Stimulated activated CD8-positive, alpha-beta memory T cell treated with anti-CD3 and anti-CD28 coated beads, Interleukin-7, amount 100 ng/mL, for 48 hours (primary cell): ENCODE results near the gene CLEC16A.
A peak's percentile ranks its signal among the peaks of the same experiment; 100 is the strongest.

Experiments used
- DNase-seq, 2 donors: peaks; one replicate each; pipeline ENCODE4 v3.0.0-alpha.2; 2020; ENCODE audit warnings: low read depth in 1 of 2; ENCODE audit errors: extremely low read depth in 1 of 2

The CLEC16A gene, protein sequence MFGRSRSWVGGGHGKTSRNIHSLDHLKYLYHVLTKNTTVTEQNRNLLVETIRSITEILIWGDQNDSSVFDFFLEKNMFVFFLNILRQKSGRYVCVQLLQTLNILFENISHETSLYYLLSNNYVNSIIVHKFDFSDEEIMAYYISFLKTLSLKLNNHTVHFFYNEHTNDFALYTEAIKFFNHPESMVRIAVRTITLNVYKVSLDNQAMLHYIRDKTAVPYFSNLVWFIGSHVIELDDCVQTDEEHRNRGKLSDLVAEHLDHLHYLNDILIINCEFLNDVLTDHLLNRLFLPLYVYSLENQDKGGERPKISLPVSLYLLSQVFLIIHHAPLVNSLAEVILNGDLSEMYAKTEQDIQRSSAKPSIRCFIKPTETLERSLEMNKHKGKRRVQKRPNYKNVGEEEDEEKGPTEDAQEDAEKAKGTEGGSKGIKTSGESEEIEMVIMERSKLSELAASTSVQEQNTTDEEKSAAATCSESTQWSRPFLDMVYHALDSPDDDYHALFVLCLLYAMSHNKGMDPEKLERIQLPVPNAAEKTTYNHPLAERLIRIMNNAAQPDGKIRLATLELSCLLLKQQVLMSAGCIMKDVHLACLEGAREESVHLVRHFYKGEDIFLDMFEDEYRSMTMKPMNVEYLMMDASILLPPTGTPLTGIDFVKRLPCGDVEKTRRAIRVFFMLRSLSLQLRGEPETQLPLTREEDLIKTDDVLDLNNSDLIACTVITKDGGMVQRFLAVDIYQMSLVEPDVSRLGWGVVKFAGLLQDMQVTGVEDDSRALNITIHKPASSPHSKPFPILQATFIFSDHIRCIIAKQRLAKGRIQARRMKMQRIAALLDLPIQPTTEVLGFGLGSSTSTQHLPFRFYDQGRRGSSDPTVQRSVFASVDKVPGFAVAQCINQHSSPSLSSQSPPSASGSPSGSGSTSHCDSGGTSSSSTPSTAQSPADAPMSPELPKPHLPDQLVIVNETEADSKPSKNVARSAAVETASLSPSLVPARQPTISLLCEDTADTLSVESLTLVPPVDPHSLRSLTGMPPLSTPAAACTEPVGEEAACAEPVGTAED

GRCh38 chr16:10944249-10945064 is at the start of gene CLEC16A:
CLEC16A (plus strand) TSS chr16:10944564; CDS start chr16:10944718, 154 bp downstream.
- peak; percentile 93 for DNase-seq

- DNase-seq: no peak
These were observed 49.1 kb upstream of the CLEC16A start for GRCh38 chr16:10895053-10895946.

GRCh38 chr16:10896165-10896564 is 48.2 kb upstream of the CLEC16A start:
- DNase-seq: no peak

DNA sequence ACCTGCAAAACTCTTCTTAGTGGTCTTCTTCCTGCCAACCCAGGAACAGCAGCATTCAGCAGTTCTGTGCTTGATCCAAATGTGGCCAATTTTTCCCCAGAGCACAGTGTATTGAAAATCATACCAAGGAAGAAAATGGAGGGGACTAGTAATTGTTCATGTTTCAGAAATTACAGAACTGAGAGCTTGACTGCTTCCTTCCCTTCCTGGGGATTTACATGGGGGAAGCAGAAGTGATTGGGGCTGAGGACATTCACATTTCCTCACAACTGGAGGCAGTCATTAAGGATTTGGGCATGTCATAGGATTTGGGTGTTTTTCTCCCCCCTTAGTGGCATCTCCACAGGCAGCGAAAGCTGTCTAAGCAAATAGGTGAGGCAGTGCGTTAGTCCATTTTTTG is 47.6 kb upstream of the CLEC16A start:
- no peak for DNase-seq

DNA sequence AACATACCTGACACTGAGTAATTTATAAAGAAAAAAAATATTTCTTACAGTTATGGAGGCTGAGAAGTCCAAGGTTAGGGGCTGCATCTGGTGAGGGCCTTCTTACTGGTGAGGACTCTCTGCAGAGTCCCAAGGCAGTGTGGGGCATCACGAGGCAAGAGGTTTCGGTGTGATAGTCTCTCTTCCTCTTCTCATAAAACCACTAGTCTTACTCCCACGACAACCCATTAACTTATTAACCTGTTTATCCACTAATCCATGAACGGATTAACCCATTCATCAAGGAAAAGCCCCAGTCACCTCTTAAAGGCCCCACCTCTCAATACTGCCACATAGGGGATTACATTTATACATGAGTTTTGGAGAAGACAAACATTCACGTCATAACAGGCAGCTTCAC is 47.2 kb upstream of the CLEC16A start:
- no peak for DNase-seq

DNA sequence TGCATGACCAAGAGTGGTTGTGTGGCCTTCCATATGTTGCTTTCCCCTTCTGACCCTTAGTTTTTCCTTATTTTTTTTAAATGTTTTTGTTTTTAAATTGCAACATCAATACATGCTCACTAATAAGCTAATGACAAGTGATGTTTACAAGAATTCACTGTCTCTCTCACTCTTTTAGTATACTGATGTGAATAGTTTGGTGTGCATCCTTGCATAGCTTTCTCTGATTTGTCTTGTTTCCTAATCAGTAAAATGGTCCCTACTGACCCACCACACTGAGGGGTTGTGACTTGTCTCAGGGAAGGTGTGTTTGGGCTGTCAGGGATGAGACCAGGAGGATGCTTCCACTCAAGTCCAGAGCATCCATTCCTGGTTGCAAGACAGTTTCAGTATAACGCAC is 41.4 kb upstream of the CLEC16A start:
- no peak for DNase-seq

- no peak for DNase-seq
These were observed 37.9 kb upstream of the CLEC16A start for GRCh38 chr16:10906482-10906881.

GRCh38 chr16:10906914-10907756 is 37.2 kb upstream of the CLEC16A start:
- no peak for DNase-seq

- DNase-seq: no peak
These were observed 36.7 kb upstream of the CLEC16A start for GRCh38 chr16:10907757-10908045.

DNA sequence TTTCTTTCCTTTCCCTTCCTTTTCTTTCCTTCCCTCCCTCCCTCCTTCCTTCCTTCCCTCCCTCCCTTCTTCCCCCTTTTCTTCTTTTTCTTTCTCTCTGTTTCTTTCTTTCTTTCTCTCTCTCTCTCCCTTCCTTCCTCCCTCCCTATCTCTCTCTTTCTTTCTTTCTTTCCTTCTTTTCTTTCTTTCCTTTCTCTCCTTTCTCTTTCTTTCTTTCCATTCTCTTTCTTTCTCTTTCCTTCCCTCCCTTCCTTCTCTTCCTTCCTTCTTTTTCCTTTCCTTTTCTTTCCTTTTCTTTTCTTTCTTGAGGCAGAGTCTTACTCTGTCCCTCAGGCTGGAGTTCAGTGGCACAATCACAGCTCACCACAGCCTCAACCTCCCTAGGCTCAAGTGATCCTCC is 33.1 kb upstream of the CLEC16A start:
- no peak for DNase-seq

GRCh38 chr16:10916534-10916933 is 27.8 kb upstream of the CLEC16A start:
- DNase-seq: no peak

DNA sequence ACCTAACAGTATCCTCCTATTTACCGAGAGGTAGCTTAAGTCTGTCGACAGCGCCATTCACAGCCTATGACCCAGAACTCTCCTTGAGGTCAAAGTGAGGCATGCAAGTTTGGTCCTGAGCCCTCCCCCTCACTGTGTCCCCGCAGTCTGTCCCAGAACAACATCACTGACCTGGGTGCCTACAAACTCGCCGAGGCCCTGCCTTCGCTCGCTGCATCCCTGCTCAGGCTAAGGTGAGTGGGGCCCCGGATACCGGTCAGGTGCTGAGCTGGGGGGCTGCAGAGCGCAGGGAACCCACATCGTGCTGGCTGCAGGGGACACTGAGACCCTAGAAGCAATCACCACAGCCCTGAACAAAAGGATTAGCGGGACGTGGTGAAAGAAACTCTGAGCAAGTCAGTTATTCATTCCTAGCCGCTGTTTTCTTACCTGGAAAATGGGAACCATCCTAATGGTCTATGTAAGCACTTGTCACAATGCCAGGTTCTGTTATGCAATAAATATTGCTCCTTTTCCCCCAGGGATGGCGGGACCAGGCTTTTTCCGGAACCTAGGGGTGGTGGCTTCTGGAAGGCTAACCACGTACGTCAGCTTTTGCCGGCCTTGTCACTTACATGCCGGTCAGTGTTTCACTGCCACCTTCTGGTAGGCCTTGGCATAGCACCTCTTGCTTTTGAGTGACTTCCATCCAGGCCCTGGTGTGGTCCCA is 25.9 kb upstream of the CLEC16A start:
- peak; percentile 57 to 81 for DNase-seq

DNA sequence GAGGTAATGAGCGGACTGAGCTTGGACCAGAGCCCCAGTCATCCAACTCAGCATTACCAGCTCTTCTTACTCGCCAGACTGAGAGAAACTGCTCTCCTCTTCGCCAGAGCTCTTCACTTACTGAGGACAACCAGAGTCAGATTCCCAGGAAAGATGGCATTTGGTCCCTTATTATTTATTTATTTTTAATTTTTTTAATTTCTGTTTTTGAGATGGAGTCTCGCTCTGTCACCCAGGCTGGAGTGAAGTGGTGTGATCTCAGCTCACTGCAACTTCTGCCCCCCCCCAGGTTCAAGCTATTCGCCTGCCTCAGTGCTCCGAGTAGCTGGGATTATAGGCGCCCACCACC is 25.4 kb upstream of the CLEC16A start:
- no peak for DNase-seq

DNA sequence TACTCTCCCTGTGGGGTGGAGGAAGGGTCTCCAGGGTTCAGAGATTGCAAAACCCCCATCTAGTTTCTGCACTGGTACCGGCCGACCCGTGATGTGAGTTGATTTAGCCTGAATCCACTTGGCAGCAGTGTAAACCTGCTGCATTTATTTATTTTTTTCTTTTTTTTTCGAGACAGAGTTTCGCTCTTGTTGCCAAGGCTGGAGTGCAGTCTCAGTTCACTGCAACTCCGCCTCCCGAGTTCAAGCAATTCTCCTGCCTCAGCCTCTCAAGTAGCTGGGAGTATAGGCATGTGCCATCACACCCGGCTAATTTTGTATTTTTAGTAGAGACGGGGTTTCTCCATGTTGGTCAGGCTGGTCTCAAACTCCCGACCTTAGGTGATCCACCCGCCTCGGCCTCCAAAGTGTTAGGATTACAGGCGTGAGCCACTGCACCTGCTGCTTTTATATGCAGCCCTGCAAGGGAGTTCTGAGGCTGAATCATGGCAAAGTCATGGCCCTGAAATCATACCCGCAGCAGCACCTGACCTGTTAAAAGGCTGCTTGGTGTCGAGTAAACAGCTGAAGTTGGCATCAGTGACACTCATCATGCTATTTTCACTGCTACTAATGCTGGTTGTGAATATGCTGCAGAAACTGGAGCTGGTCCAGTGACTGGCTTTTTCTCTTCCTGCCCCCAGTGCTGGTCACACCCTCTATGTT is 23.5 kb upstream of the CLEC16A start:
- DNase-seq: no peak

DNA sequence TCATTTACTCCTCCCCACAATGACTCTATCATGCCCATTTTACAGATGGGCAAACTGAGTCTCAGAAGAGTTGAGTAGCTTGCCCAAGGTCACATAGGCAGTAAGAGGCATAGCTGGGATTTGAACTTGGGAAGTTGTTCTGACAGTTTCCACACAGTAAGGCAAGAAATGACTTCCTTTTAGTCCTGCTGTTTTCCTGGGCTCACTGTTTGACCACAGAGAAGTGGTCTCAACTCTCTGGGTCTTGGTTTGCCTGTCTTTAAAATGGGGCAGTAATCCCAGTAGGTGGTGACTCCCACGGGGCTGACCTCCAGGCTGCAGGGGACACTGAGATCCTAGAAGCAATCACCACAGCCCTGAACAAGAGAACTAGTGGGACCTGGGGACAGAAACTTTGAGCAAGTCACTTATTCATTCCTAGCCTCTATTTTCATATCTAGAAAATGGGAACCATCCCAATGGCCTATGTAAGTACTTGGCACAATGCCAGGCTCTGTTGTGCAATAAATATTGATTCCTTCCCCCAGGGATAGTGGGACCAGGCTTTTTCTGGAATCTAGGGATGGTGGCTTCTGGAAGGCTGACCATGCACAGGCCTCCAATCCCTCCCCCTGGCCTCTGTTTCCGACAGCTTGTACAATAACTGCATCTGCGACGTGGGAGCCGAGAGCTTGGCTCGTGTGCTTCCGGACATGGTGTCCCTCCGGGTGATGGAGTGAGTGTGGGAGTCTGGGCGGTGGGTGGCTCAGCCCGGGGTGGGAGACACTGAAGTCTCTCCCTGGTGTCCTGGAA is 22.6 kb upstream of the CLEC16A start:
- DNase-seq: no peak

DNA sequence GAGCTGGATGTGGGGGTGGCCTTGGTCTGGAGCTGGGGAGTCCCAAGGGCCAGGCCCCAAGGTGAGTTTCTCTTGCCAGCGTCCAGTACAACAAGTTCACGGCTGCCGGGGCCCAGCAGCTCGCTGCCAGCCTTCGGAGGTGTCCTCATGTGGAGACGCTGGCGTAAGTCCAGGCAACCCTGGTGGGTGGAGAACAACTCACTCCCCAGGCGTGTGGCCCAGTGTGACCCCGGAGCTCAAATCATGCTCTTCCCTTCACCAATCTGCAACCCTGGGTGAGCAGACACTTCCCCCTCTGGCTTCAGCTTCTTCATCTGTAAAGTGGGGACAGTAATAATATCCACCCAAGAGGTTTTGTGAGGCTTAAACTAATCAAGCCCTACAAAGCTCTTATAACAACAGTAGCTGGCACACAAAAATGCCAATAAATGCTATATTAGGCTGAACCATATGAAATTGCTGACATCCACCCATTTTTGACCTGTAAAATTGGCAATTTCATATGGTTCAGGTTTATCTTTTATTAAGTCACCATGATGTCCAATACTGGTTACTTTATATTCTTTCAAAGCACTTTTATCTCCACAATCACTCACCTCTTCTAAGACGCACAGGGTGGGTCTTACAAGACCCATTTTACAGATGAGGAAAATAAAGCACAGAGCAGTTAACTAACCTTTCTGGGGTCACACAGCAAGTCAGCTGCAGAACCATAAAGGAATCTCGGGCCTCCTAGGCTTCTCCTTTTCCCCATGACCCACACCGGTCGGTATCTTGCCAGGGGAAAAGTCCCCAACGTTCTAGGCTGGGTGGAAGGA is 21.8 kb upstream of the CLEC16A start:
- DNase-seq: no peak
